Suprapubic skin (tissue), 3 donors: Measurements from ENCODE around the gene CHD9.

ENCODE experiments used
- POLR2A ChIP-seq, 2 donors: fragments of 450-650 bp; IDR thresholded peaks; one replicate each; pipeline ENCODE4 v1.6.1; 2017; ENCODE audit warnings: antibody characterized with exemption in 2 of 2, mild to moderate bottlenecking in 2 of 2, moderate library complexity in 2 of 2
- TF ChIP-seq, protein P1 (sequence below), 2 donors: fragments of 200-600 bp in 1 of 2; fragments of 450-650 bp in 1 of 2; sonication (generic) in 1 of 2; IDR thresholded peaks; one replicate each; pipeline ENCODE4 v1.5.1; 2016 to 2019; ENCODE audit warnings: antibody characterized with exemption in 2 of 2, mild to moderate bottlenecking in 1 of 2, moderate library complexity in 1 of 2

DNA sequence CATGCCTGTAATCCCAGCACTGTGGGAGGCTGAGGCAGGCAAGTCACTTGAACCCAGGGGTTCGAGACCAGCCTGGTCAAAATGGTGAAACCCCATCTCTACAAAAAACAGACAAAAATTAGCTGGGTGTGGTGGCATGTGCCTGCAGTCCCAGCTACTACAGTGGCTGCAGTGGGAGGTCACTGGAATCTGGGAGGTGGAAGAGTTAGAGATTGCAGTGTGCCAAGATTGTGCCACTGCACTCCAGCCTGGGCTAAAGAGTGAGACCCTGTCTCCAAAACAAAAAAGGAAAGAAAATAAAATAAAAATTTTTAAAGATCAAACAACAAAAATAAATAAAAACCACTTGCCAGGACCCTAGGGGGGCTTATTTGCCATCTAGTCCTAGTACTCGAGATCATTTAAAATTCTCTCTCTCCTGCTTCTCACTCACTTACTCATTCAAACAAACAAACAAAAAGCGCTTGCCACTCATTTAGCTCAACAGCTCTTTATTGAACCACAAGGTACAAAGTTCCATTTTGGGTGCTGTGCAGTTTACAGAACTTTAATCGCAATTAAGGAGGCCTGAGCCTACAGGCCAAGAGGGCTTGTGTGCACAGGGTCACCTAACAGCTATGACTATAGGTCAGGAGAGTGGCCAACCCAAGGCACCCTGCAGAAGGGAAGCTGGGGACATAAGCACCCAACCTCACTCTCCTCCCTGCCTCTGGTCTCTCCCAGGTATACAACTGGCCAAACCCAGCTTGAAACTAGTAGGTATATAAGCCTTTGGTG is 6.5 kb upstream of the CHD9 start:
- TF ChIP-seq, protein P1, sequence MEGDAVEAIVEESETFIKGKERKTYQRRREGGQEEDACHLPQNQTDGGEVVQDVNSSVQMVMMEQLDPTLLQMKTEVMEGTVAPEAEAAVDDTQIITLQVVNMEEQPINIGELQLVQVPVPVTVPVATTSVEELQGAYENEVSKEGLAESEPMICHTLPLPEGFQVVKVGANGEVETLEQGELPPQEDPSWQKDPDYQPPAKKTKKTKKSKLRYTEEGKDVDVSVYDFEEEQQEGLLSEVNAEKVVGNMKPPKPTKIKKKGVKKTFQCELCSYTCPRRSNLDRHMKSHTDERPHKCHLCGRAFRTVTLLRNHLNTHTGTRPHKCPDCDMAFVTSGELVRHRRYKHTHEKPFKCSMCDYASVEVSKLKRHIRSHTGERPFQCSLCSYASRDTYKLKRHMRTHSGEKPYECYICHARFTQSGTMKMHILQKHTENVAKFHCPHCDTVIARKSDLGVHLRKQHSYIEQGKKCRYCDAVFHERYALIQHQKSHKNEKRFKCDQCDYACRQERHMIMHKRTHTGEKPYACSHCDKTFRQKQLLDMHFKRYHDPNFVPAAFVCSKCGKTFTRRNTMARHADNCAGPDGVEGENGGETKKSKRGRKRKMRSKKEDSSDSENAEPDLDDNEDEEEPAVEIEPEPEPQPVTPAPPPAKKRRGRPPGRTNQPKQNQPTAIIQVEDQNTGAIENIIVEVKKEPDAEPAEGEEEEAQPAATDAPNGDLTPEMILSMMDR (IDR thresholded peaks at IDR 0.05): no peak
- no peak for TF ChIP-seq POLR2A (IDR thresholded peaks at IDR 0.05)
